ENCODE data around the gene PCAT7.

PCAT7 gene

GRCh38 chr9:94600715-94601114 lies 45.8 kb downstream of the PCAT7 start:
- Histone ChIP-seq H4K91ac (ENCODE audit: low read depth, low read length) (no peak overlapping the region), H3K18ac (ENCODE audit: low read length) (no peak overlapping the region), H3K4me2 (ENCODE audit: low read length) (no peak overlapping the region), H3K79me1 (ENCODE audit: low read length) (no peaks in the 10 kb centered on the region), H2BK12ac (ENCODE audit: low read length) (no peak overlapping the region), H2AK5ac (ENCODE audit: low read length) (no peak overlapping the region), H2BK120ac (ENCODE audit: insufficient read depth, low read length, poor library complexity) (no peak overlapping the region), H3K4me3 (ENCODE audit: low read depth, low read length) (no peak overlapping the region), H2BK5ac (ENCODE audit: low read depth, low read length, poor library complexity) (no peak overlapping the region), H4K8ac (ENCODE audit: low read depth, low read length) (no peak overlapping the region), H3K27ac (ENCODE audit: low read depth, low read length) (no peak overlapping the region), H3K14ac (ENCODE audit: low read length) (no peak overlapping the region), H3K23ac (ENCODE audit: low read length) (no peak overlapping the region), H3K27me3 (ENCODE audit: insufficient read depth, low read length) (no peaks in the 10 kb centered on the region), H2AFZ (ENCODE audit: insufficient read depth, low read length, poor library complexity) (no peak overlapping the region), H3K36me3 (ENCODE audit: control insufficient read depth in 1 of 2, insufficient read depth in 2 of 2, low read length in 2 of 2) (no peaks in the 10 kb centered on the region), H3K4me1 (ENCODE audit: control insufficient read depth in 1 of 2, insufficient read depth in 2 of 2, low read length in 2 of 2) (no peaks in the 10 kb centered on the region), H3K79me2 (ENCODE audit: control insufficient read depth, insufficient read depth, low read length, poor library complexity) (no peaks in the 10 kb centered on the region), H3K4ac (ENCODE audit: low read depth, low read length) (no peak overlapping the region), H3K9me3 (ENCODE audit: insufficient read depth, low read depth, low read length) (no peaks in the 10 kb centered on the region), H4K12ac (ENCODE audit: low read depth, low read length) (no peak overlapping the region), H3K9ac (ENCODE audit: low read length) (no peak overlapping the region)
- WGBS (ENCODE audit: extremely low coverage, insufficient coverage, insufficient read length), result no CpG with 5 or more reads among the region's 10 CpGs
- no peak for DNase-seq

- Histone ChIP-seq H3K4ac (ENCODE audit: low read depth, low read length) (no peak overlapping the region), H3K18ac (ENCODE audit: low read length) (no peak overlapping the region), H3K27ac (ENCODE audit: low read depth, low read length) (no peak overlapping the region), H3K4me3 (ENCODE audit: low read depth, low read length) (no peak overlapping the region), H3K9ac (ENCODE audit: low read length) (no peak overlapping the region), H4K91ac (ENCODE audit: low read depth, low read length) (no peak overlapping the region), H3K23ac (ENCODE audit: low read length) (no peak overlapping the region), H3K14ac (ENCODE audit: low read length) (no peak overlapping the region), H3K4me2 (ENCODE audit: low read length) (no peak overlapping the region), H2BK120ac (ENCODE audit: insufficient read depth, low read length, poor library complexity) (no peak overlapping the region), H3K4me1 (ENCODE audit: control insufficient read depth in 1 of 2, insufficient read depth in 2 of 2, low read length in 2 of 2) (no peaks in the 10 kb centered on the region), H3K36me3 (ENCODE audit: control insufficient read depth in 1 of 2, insufficient read depth in 2 of 2, low read length in 2 of 2) (no peaks in the 10 kb centered on the region), H3K79me2 (ENCODE audit: control insufficient read depth, insufficient read depth, low read length, poor library complexity) (no peaks in the 10 kb centered on the region), H3K79me1 (ENCODE audit: low read length) (no peaks in the 10 kb centered on the region), H2BK12ac (ENCODE audit: low read length) (no peak overlapping the region), H3K9me3 (ENCODE audit: insufficient read depth, low read depth, low read length) (no peaks in the 10 kb centered on the region), H4K12ac (ENCODE audit: low read depth, low read length) (no peak overlapping the region), H3K27me3 (ENCODE audit: insufficient read depth, low read length) (no peaks in the 10 kb centered on the region), H2AK5ac (ENCODE audit: low read length) (no peak overlapping the region), H2AFZ (ENCODE audit: insufficient read depth, low read length, poor library complexity) (no peak overlapping the region), H2BK5ac (ENCODE audit: low read depth, low read length, poor library complexity) (no peak overlapping the region), H4K8ac (ENCODE audit: low read depth, low read length) (no peak overlapping the region)
- no CpG with 5 or more reads among the region's 6 CpGs for WGBS (ENCODE audit: extremely low coverage, insufficient coverage, insufficient read length)
- no peak for DNase-seq
Measured at GRCh38 chr9:94602666-94603065, 47.8 kb downstream of the PCAT7 start.

GRCh38 chr9:94603259-94604160 lies 48.6 kb downstream of the PCAT7 start:
- H3K79me2 ChIP-seq (ENCODE audit: control insufficient read depth, insufficient read depth, low read length, poor library complexity), result no peaks in the 10 kb centered on the region
- H4K8ac ChIP-seq (ENCODE audit: low read depth, low read length), result no peak overlapping the region
- H3K4me3 ChIP-seq (ENCODE audit: low read depth, low read length), result no peak overlapping the region
- H3K14ac ChIP-seq (ENCODE audit: low read length), result no peak overlapping the region
- no peak overlapping the region for H2AK5ac ChIP-seq (ENCODE audit: low read length)
- no peaks in the 10 kb centered on the region for H3K79me1 ChIP-seq (ENCODE audit: low read length)
- H2BK5ac ChIP-seq (ENCODE audit: low read depth, low read length, poor library complexity), result no peak overlapping the region
- H3K36me3 ChIP-seq (ENCODE audit: control insufficient read depth in 1 of 2, insufficient read depth in 2 of 2, low read length in 2 of 2), result no peaks in the 10 kb centered on the region
- H3K4me1 ChIP-seq (ENCODE audit: control insufficient read depth in 1 of 2, insufficient read depth in 2 of 2, low read length in 2 of 2), result no peaks in the 10 kb centered on the region
- H4K12ac ChIP-seq (ENCODE audit: low read depth, low read length), result no peak overlapping the region
- WGBS (ENCODE audit: extremely low coverage, insufficient coverage, insufficient read length), result no CpG with 5 or more reads among the region's 21 CpGs
- H3K27me3 ChIP-seq (ENCODE audit: insufficient read depth, low read length), result no peaks in the 10 kb centered on the region
- no peak overlapping the region for H3K18ac ChIP-seq (ENCODE audit: low read length)
- no peak overlapping the region for H3K4ac ChIP-seq (ENCODE audit: low read depth, low read length)
- no peak overlapping the region for H3K23ac ChIP-seq (ENCODE audit: low read length)
- H3K27ac ChIP-seq (ENCODE audit: low read depth, low read length), result no peak overlapping the region
- H3K9me3 ChIP-seq (ENCODE audit: insufficient read depth, low read depth, low read length), result no peaks in the 10 kb centered on the region
- no peak overlapping the region for H2AFZ ChIP-seq (ENCODE audit: insufficient read depth, low read length, poor library complexity)
- H3K4me2 ChIP-seq (ENCODE audit: low read length), result peak overlapping the region; percentile 31
- DNase-seq, result peak in 1 of 2 donors; percentile 42
- H3K9ac ChIP-seq (ENCODE audit: low read length), result no peak overlapping the region
- H4K91ac ChIP-seq (ENCODE audit: low read depth, low read length), result no peak overlapping the region
- no peak overlapping the region for H2BK12ac ChIP-seq (ENCODE audit: low read length)
- no peak overlapping the region for H2BK120ac ChIP-seq (ENCODE audit: insufficient read depth, low read length, poor library complexity)

- Histone ChIP-seq H3K27me3 (ENCODE audit: insufficient read depth, low read length) (no peaks in the 10 kb centered on the region), H3K79me1 (ENCODE audit: low read length) (no peaks in the 10 kb centered on the region), H2AFZ (ENCODE audit: insufficient read depth, low read length, poor library complexity) (no peak overlapping the region), H3K9ac (ENCODE audit: low read length) (no peak overlapping the region), H3K4me2 (ENCODE audit: low read length) (no peak overlapping the region), H4K12ac (ENCODE audit: low read depth, low read length) (no peak overlapping the region), H2BK12ac (ENCODE audit: low read length) (no peak overlapping the region), H3K18ac (ENCODE audit: low read length) (no peak overlapping the region), H4K8ac (ENCODE audit: low read depth, low read length) (no peak overlapping the region), H2AK5ac (ENCODE audit: low read length) (no peak overlapping the region), H3K23ac (ENCODE audit: low read length) (no peak overlapping the region), H2BK5ac (ENCODE audit: low read depth, low read length, poor library complexity) (no peak overlapping the region), H3K14ac (ENCODE audit: low read length) (no peak overlapping the region), H4K91ac (ENCODE audit: low read depth, low read length) (no peak overlapping the region), H3K79me2 (ENCODE audit: control insufficient read depth, insufficient read depth, low read length, poor library complexity) (no peaks in the 10 kb centered on the region), H3K4ac (ENCODE audit: low read depth, low read length) (no peak overlapping the region), H2BK120ac (ENCODE audit: insufficient read depth, low read length, poor library complexity) (no peak overlapping the region), H3K4me3 (ENCODE audit: low read depth, low read length) (no peak overlapping the region), H3K36me3 (ENCODE audit: control insufficient read depth in 1 of 2, insufficient read depth in 2 of 2, low read length in 2 of 2) (no peaks in the 10 kb centered on the region), H3K27ac (ENCODE audit: low read depth, low read length) (no peak overlapping the region), H3K4me1 (ENCODE audit: control insufficient read depth in 1 of 2, insufficient read depth in 2 of 2, low read length in 2 of 2) (no peaks in the 10 kb centered on the region), H3K9me3 (ENCODE audit: insufficient read depth, low read depth, low read length) (peaks cover 2% of the 10 kb centered on the region)
- no peak for DNase-seq
- no CpG with 5 or more reads among the region's 24 CpGs for WGBS (ENCODE audit: extremely low coverage, insufficient coverage, insufficient read length)
Measured at GRCh38 chr9:94606646-94607422, 52.0 kb downstream of the PCAT7 start.
